HUES48 (cell line): ENCODE results near the gene MUSTN1.

Experiments used
- H3K27ac ChIP-seq: one replicate; pipeline ENCODE4 v1.7.0; 2013; ENCODE audit warnings: low read depth, low read length, inconsistent platforms
- H3K27me3 ChIP-seq: 2 replicates; pipeline ENCODE4 v1.6.1; 2013; ENCODE audit warnings: mild to moderate bottlenecking, low read length; ENCODE audit not compliant: control insufficient read depth, insufficient read depth
- H3K36me3 ChIP-seq: 2 replicates; pipeline ENCODE4 v1.6.1; 2013; ENCODE audit warnings: low read length; ENCODE audit not compliant: control insufficient read depth, insufficient read depth
- H3K4me1 ChIP-seq: 2 replicates; pipeline ENCODE4 v1.6.1; 2013; ENCODE audit warnings: mild to moderate bottlenecking, low read length; ENCODE audit not compliant: control insufficient read depth, insufficient read depth
- H3K4me3 ChIP-seq: 2 replicates; pipeline ENCODE4 v1.5.1; 2013; ENCODE audit warnings: mild to moderate bottlenecking, low read depth, low read length
- H3K9ac ChIP-seq: 2 replicates; pipeline ENCODE4 v1.6.1; 2013; ENCODE audit warnings: mild to moderate bottlenecking, low read depth, low read length, moderate library complexity
- H3K9me3 ChIP-seq: 2 replicates; pipeline ENCODE4 v1.6.1; 2013; ENCODE audit warnings: low read length; ENCODE audit not compliant: control insufficient read depth, insufficient read depth

Gene MUSTN1

GRCh38 chr3:52854013-52854412, 19.2 kb upstream of the MUSTN1 start:
- Histone ChIP-seq H3K4me1 (no peaks in the 10 kb centered on the region), H3K36me3 (peaks cover 22% of the 10 kb centered on the region), H3K9ac (no peak overlapping the region), H3K4me3 (no peak overlapping the region), H3K9me3 (no peaks in the 10 kb centered on the region), H3K27me3 (no peaks in the 10 kb centered on the region), H3K27ac (no peak overlapping the region)

GRCh38 chr3:52852419-52852818, 17.6 kb upstream of the MUSTN1 start:
- Histone ChIP-seq H3K36me3 (peaks cover 37% of the 10 kb centered on the region), H3K27ac (no peak overlapping the region), H3K4me3 (no peak overlapping the region), H3K9ac (no peak overlapping the region), H3K4me1 (no peaks in the 10 kb centered on the region), H3K9me3 (no peaks in the 10 kb centered on the region), H3K27me3 (no peaks in the 10 kb centered on the region)

DNA sequence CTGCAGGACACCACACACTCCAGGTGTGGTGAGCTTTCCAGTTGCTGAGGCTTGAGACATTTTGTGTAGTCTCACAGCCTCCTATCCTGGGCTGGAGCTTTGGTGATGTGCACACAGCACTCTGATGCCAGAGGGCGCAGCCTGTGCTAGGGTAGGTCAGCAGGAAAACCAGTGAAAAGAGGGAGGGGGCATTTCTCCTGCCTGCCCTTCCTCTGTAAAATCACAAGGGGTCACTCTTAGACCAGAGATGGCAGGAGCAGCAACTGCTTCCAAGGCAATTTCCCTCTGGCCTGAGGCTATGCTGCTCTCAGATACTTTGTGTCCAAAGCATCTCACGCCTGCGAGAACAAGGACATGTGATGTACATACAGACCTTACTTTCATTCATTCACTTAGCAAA, 16.5 kb upstream of the MUSTN1 start:
- no peak overlapping the region for H3K27ac ChIP-seq
- H3K9ac ChIP-seq = no peak overlapping the region
- H3K9me3 ChIP-seq = no peaks in the 10 kb centered on the region
- no peak overlapping the region for H3K4me3 ChIP-seq
- peaks cover 44% of the 10 kb centered on the region for H3K36me3 ChIP-seq
- H3K4me1 ChIP-seq = no peaks in the 10 kb centered on the region
- no peaks in the 10 kb centered on the region for H3K27me3 ChIP-seq

DNA sequence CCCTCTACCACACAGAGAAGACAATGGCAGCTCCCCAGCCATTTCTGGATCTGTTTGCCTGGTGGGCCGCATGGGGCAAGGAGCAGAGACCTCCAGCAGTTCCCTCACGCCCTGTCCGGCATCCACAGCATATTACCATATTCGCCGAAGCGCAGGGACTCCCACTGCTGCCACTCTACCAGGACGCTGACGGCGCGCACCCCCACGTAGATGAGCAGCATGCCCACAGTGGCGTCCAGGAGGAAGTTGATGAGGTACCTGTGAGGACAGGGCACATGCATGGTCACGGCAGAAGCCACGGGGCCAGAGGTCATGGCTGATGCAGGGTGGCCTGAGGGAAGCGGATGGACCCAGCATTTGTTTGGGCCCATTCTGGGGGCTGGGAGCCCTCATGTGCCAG, 14.8 kb upstream of the MUSTN1 start:
- Histone ChIP-seq H3K9me3 (no peaks in the 10 kb centered on the region), H3K4me1 (no peaks in the 10 kb centered on the region), H3K36me3 (peaks cover 44% of the 10 kb centered on the region)

GRCh38 chr3:52848617-52849016, 13.8 kb upstream of the MUSTN1 start:
- no peaks in the 10 kb centered on the region for H3K27me3 ChIP-seq
- no peak overlapping the region for H3K9ac ChIP-seq
- H3K4me3 ChIP-seq = no peak overlapping the region
- H3K36me3 ChIP-seq = peaks cover 44% of the 10 kb centered on the region
- no peaks in the 10 kb centered on the region for H3K4me1 ChIP-seq
- no peaks in the 10 kb centered on the region for H3K9me3 ChIP-seq
- H3K27ac ChIP-seq = no peak overlapping the region

More for the DNA sequence above, 14.8 kb upstream of the MUSTN1 start:
- no peak overlapping the region for H3K9ac ChIP-seq
- H3K27me3 ChIP-seq = no peaks in the 10 kb centered on the region
- H3K4me3 ChIP-seq = no peak overlapping the region
- no peak overlapping the region for H3K27ac ChIP-seq

- Histone ChIP-seq H3K4me3 (no peak overlapping the region), H3K4me1 (no peaks in the 10 kb centered on the region), H3K9ac (no peak overlapping the region), H3K36me3 (peaks cover 45% of the 10 kb centered on the region), H3K27me3 (no peaks in the 10 kb centered on the region), H3K9me3 (no peaks in the 10 kb centered on the region), H3K27ac (no peak overlapping the region)
Measured at GRCh38 chr3:52847726-52848125, 12.9 kb upstream of the MUSTN1 start.

DNA sequence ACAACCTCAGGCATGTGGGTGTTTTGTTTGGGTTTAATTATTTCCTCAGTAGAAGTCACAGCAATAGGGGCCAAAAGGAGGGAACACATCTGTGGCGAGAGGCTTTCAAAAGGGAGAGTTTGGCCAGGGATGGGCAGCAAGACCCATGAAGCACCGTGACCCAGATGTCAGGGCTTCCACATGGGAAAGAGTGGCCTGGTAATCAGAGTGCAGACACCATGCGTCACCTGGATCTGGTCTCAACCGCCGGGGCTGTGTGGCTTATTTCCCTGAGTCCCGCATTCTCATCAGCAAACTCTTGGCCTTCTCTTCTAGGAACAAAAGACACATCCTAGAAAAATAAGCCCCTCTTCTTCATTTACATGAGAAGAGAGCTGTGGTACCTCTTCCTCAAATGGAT, 12.4 kb upstream of the MUSTN1 start:
- no peak overlapping the region for H3K27ac ChIP-seq

GRCh38 chr3:52846432-52846965, 11.7 kb upstream of the MUSTN1 start:
- no peak overlapping the region for H3K4me3 ChIP-seq
- no peaks in the 10 kb centered on the region for H3K27me3 ChIP-seq
- peaks cover 46% of the 10 kb centered on the region for H3K36me3 ChIP-seq
- H3K27ac ChIP-seq = no peak overlapping the region
- H3K9ac ChIP-seq = no peak overlapping the region
- no peaks in the 10 kb centered on the region for H3K9me3 ChIP-seq
- H3K4me1 ChIP-seq = no peaks in the 10 kb centered on the region

More for the DNA sequence above, 12.4 kb upstream of the MUSTN1 start:
- H3K36me3 ChIP-seq = peaks cover 46% of the 10 kb centered on the region
- no peak overlapping the region for H3K9ac ChIP-seq
- no peak overlapping the region for H3K4me3 ChIP-seq
- no peaks in the 10 kb centered on the region for H3K27me3 ChIP-seq
- no peaks in the 10 kb centered on the region for H3K9me3 ChIP-seq
- H3K4me1 ChIP-seq = no peaks in the 10 kb centered on the region

GRCh38 chr3:52845691-52846431, 11.0 kb upstream of the MUSTN1 start:
- Histone ChIP-seq H3K4me3 (no peak overlapping the region), H3K9ac (no peak overlapping the region), H3K9me3 (no peaks in the 10 kb centered on the region), H3K4me1 (no peaks in the 10 kb centered on the region), H3K27ac (no peak overlapping the region), H3K36me3 (peaks cover 52% of the 10 kb centered on the region), H3K27me3 (no peaks in the 10 kb centered on the region)

DNA sequence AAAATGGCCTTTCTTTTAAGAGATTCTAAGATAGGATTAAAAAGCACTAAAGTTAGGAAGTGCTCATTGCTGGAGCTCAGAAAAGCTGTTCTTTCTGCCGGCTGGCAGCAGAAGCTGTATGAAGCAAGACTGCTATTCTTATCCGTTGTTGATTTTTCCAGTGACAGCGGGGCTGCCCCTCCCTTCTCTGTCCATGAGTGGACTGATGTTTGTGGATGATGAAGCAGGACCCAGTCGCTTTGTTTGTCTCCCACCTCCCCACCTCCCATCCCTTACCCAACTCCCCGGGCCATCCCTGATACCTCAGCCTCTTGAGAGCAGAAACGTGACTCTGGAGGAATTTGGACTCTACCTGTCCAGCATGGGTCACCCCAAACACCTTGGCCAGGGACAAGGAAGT, 10.3 kb upstream of the MUSTN1 start:
- H3K9me3 ChIP-seq = no peaks in the 10 kb centered on the region
- peaks cover 52% of the 10 kb centered on the region for H3K36me3 ChIP-seq
- H3K27me3 ChIP-seq = no peaks in the 10 kb centered on the region
- H3K4me1 ChIP-seq = no peaks in the 10 kb centered on the region
- H3K4me3 ChIP-seq = no peak overlapping the region
- H3K9ac ChIP-seq = no peak overlapping the region
- H3K27ac ChIP-seq = no peak overlapping the region

DNA sequence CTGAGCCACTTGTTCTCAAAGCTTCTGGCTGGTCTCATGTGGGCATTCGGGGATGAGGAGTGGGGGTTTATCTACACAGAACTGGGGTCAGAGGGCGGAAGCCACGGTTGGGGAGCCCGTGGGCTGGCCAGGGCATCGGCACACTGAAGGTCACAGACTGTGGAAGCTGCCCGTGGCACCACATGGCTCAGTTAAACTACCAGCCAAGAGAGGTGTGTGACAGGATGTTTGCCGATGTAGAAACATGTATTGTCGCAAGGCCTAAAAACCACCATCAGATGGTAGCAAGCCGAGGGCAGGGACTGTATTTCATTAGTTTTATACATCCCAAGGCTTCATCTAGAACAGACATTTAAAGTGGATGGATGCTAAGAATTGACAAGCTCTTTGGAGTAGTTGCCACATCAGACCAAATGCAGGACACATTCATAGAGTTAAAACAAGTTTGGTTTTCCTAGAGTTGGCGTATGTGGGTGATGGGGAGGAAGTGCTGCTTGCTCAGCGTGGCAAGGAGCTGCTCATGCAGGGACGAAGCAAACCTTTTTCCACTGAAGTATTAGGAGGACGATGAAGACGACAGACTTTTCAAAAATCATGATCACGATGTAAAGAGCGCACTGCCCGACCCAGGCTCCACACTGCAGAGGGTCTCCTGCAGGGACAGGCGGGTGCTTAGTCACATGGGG, 9.6 kb upstream of the MUSTN1 start:
- H3K27me3 ChIP-seq = no peaks in the 10 kb centered on the region
- H3K9me3 ChIP-seq = no peaks in the 10 kb centered on the region
- H3K36me3 ChIP-seq = peaks cover 47% of the 10 kb centered on the region
- H3K4me1 ChIP-seq = no peaks in the 10 kb centered on the region
- no peak overlapping the region for H3K4me3 ChIP-seq
- no peak overlapping the region for H3K27ac ChIP-seq
- H3K9ac ChIP-seq = no peak overlapping the region
